HG03575 (cell line): ENCODE data around the gene PITRM1.
"Not testable (repeated sequence)": the region's sequence is repeated elsewhere in the genome, so short reads cannot be mapped to it uniquely, and the experiment has no call there.

Experiments
- ATAC-seq: cut with Tn5 transposase; IDR thresholded peaks from one replicate; pipeline ENCODE4 v1.9.1; 2021; ENCODE audit not compliant: unreplicated experiment, insufficient number of reproducible peaks, low FRiP score; ENCODE audit errors: extremely low read depth

PITRM1 gene

GRCh38 chr10:3203016-3203811 lies 30.6 kb upstream of the PITRM1 start:
- no peak for ATAC-seq

GRCh38 chr10:3201796-3202195 lies 29.2 kb upstream of the PITRM1 start:
- no peak for ATAC-seq

GRCh38 chr10:3199488-3199887 lies 26.9 kb upstream of the PITRM1 start:
- ATAC-seq, result no peak

GRCh38 chr10:3198900-3199299 lies 26.3 kb upstream of the PITRM1 start:
- ATAC-seq, result no peak

GRCh38 chr10:3197348-3198003 lies 24.9 kb upstream of the PITRM1 start:
- ATAC-seq, result peak; percentile 78

- no peak for ATAC-seq
These were observed 24.4 kb upstream of the PITRM1 start for GRCh38 chr10:3196958-3197347.

GRCh38 chr10:3196482-3196881 lies 23.9 kb upstream of the PITRM1 start:
- no peak for ATAC-seq

GRCh38 chr10:3195726-3196125 lies 23.1 kb upstream of the PITRM1 start:
- ATAC-seq, result no peak

GRCh38 chr10:3195286-3195685 lies 22.7 kb upstream of the PITRM1 start:
- no peak for ATAC-seq

GRCh38 chr10:3194871-3195270 lies 22.3 kb upstream of the PITRM1 start:
- ATAC-seq, result no peak

GRCh38 chr10:3193751-3194150 lies 21.2 kb upstream of the PITRM1 start:
- ATAC-seq, result no peak

GRCh38 chr10:3192856-3193635 lies 20.5 kb upstream of the PITRM1 start:
- no peak for ATAC-seq

- no peak for ATAC-seq
These were observed 18.2 kb upstream of the PITRM1 start for GRCh38 chr10:3190817-3191216.

GRCh38 chr10:3187229-3187628 lies 14.6 kb upstream of the PITRM1 start:
- ATAC-seq, result not testable (repeated sequence)

GRCh38 chr10:3186368-3186767 lies 13.8 kb upstream of the PITRM1 start:
- ATAC-seq, result no peak

GRCh38 chr10:3185386-3185785 lies 12.8 kb upstream of the PITRM1 start:
- no peak for ATAC-seq

- no peak for ATAC-seq
These were observed 7.9 kb upstream of the PITRM1 start for GRCh38 chr10:3180355-3181025.

GRCh38 chr10:3179174-3179573 lies 6.6 kb upstream of the PITRM1 start:
- ATAC-seq, result no peak

GRCh38 chr10:3178042-3178441 lies 5.5 kb upstream of the PITRM1 start:
- no peak for ATAC-seq
